MM.1S (cell line): ENCODE data around the gene IZUMO1.

Experiments used
- DNase-seq: peaks from one replicate; pipeline ENCODE4 v3.0.0-alpha.2; 2015
- H2AFZ ChIP-seq: fragments of 300-600 bp; sonication (generic); 2 replicates; pipeline ENCODE4 v1.6.0; 2016; ENCODE audit warnings: antibody characterized with exemption, low read length
- H3F3A ChIP-seq: fragments of 300-600 bp; sonication (generic); 2 replicates; pipeline ENCODE4 v1.6.1; 2016; ENCODE audit warnings: mild to moderate bottlenecking, antibody characterized with exemption, low read length, moderate library complexity, mixed read lengths; ENCODE audit not compliant: insufficient read depth
- H3K27ac ChIP-seq: fragments of 300-600 bp; sonication (generic); 2 replicates; pipeline ENCODE4 v1.5.1; 2016; ENCODE audit warnings: mild to moderate bottlenecking, low read length
- H3K27me3 ChIP-seq: fragments of 300-600 bp; sonication (generic); replicated peaks from 2 replicates; pipeline ENCODE4 v1.6.0; 2016; ENCODE audit warnings: low read length; ENCODE audit not compliant: insufficient read depth
- H3K36me3 ChIP-seq: fragments of 300-600 bp; sonication (generic); replicated peaks from 2 replicates; pipeline ENCODE4 v1.6.1; 2016; ENCODE audit warnings: mild to moderate bottlenecking, low read length, mixed read lengths; ENCODE audit not compliant: insufficient read depth
- H3K4me1 ChIP-seq: fragments of 300-600 bp; sonication (generic); 2 replicates; pipeline ENCODE4 v1.6.1; 2016; ENCODE audit warnings: low read length, mixed read lengths
- H3K4me2 ChIP-seq: fragments of 300-600 bp; sonication (generic); 2 replicates; pipeline ENCODE4 v1.6.0; 2016; ENCODE audit warnings: low read depth, low read length
- H3K4me3 ChIP-seq: fragments of 300-600 bp; sonication (generic); 2 replicates; pipeline ENCODE4 v1.5.1; 2016; ENCODE audit warnings: low read length, mixed read lengths
- H3K79me2 ChIP-seq: fragments of 300-600 bp; sonication (generic); 2 replicates; pipeline ENCODE4 v1.6.1; 2016; ENCODE audit warnings: mixed run types, low read length, mixed read lengths
- H3K9ac ChIP-seq: fragments of 300-600 bp; sonication (generic); 2 replicates; pipeline ENCODE4 v1.6.1; 2016; ENCODE audit warnings: low read length, mixed read lengths
- H3K9me2 ChIP-seq: fragments of 300-600 bp; sonication (generic); replicated peaks from 2 replicates; pipeline ENCODE4 v1.6.1; 2016; ENCODE audit warnings: mild to moderate bottlenecking, low read length, mixed read lengths; ENCODE audit not compliant: insufficient read depth
- H3K9me3 ChIP-seq: fragments of 300-600 bp; sonication (generic); replicated peaks from 2 replicates; pipeline ENCODE4 v1.6.1; 2016; ENCODE audit warnings: mild to moderate bottlenecking, low read length, mixed read lengths; ENCODE audit not compliant: insufficient read depth
- H4K20me1 ChIP-seq: fragments of 300-600 bp; sonication (generic); 2 replicates; pipeline ENCODE4 v1.6.1; 2016; ENCODE audit warnings: mild to moderate bottlenecking, low read length, moderate library complexity, mixed read lengths; ENCODE audit not compliant: insufficient read depth
- CTCF ChIP-seq: fragments of 300-600 bp; sonication (generic); IDR thresholded peaks from 2 replicates; pipeline ENCODE4 v1.5.1; 2016; ENCODE audit warnings: antibody characterized with exemption, low read length, mixed read lengths
- EZH2 ChIP-seq: fragments of 300-600 bp; sonication (generic); optimal IDR thresholded peaks from 2 replicates; pipeline ENCODE3; 2017; ENCODE audit warnings: low read depth, mild to moderate bottlenecking, antibody characterized with exemption, low read length, mixed read lengths
- EZH2phosphoT487 ChIP-seq: fragments of 300-600 bp; sonication (generic); IDR thresholded peaks from 2 replicates; pipeline ENCODE4 v1.6.1; 2018; ENCODE audit warnings: antibody characterized with exemption, low read length

The IZUMO1 gene

GRCh38 chr19:48741129-48741999 is 5.3 kb downstream of the IZUMO1 start:
- H3K27me3 ChIP-seq = peaks cover 69% of the 10 kb centered on the region
- no peak overlapping the region for H3K9ac ChIP-seq
- H3K9me2 ChIP-seq = no peaks in the 10 kb centered on the region
- TF ChIP-seq EZH2phosphoT487 (no peak), EZH2 (no peak), CTCF (no peak)
- H3K36me3 ChIP-seq = no peaks in the 10 kb centered on the region
- no peaks in the 10 kb centered on the region for H4K20me1 ChIP-seq
- no peak overlapping the region for H3K4me2 ChIP-seq
- no peak overlapping the region for H3K4me3 ChIP-seq
- H3F3A ChIP-seq = no peaks in the 10 kb centered on the region
- H3K9me3 ChIP-seq = no peaks in the 10 kb centered on the region
- H2AFZ ChIP-seq = no peak overlapping the region
- no peak for DNase-seq
- no peaks in the 10 kb centered on the region for H3K4me1 ChIP-seq
- H3K79me2 ChIP-seq = no peaks in the 10 kb centered on the region
- no peak overlapping the region for H3K27ac ChIP-seq

- Histone ChIP-seq H3K4me2 (no peak within 1 kb of the TSS), H3K4me3 (no peak within 1 kb of the TSS), H3K36me3 (no peaks in the 10 kb centered on the region), H3F3A (no peaks in the 10 kb centered on the region), H3K79me2 (no peaks in the 10 kb centered on the region), H3K4me1 (no peaks in the 10 kb centered on the region), H3K27ac (no peak within 1 kb of the TSS), H3K9me2 (no peaks in the 10 kb centered on the region), H2AFZ (no peak within 1 kb of the TSS), H3K9ac (no peak within 1 kb of the TSS), H4K20me1 (no peaks in the 10 kb centered on the region), H3K9me3 (no peaks in the 10 kb centered on the region), H3K27me3 (peaks cover 63% of the 10 kb centered on the region)
- TF ChIP-seq CTCF (no peak), EZH2 (no peak), EZH2phosphoT487 (no peak)
- DNase-seq = no peak
Observed at GRCh38 chr19:48740164-48740972, 6.3 kb downstream of the IZUMO1 start, which contains the start of gene RASIP1. RASIP1 (minus strand) TSS chr19:48740610; CDS start chr19:48740282, 328 bp downstream.

GRCh38 chr19:48739404-48740163 is 7.1 kb downstream of the IZUMO1 start:
- Histone ChIP-seq H3K79me2 (no peaks in the 10 kb centered on the region), H2AFZ (no peak overlapping the region), H3K4me2 (no peak overlapping the region), H4K20me1 (no peaks in the 10 kb centered on the region), H3K4me1 (no peaks in the 10 kb centered on the region), H3K9me3 (no peaks in the 10 kb centered on the region), H3K27me3 (peaks cover 63% of the 10 kb centered on the region), H3K9me2 (no peaks in the 10 kb centered on the region), H3K9ac (no peak overlapping the region), H3K36me3 (no peaks in the 10 kb centered on the region), H3K4me3 (no peak overlapping the region), H3F3A (no peaks in the 10 kb centered on the region), H3K27ac (no peak overlapping the region)
- no peak for TF ChIP-seq EZH2phosphoT487
- no peak for TF ChIP-seq EZH2
- no peak for TF ChIP-seq CTCF
- no peak for DNase-seq
